Femur (tissue), 1 donor: ENCODE measurements around the gene SCGB3A1.

ENCODE experiments used
- DNase-seq: peaks from one replicate; pipeline ENCODE4 v3.0.0-alpha.2; 2017

SCGB3A1 gene

GRCh38 chr5:180603076-180603594 lies 11.8 kb upstream of the SCGB3A1 start:
- peak; percentile 10 for DNase-seq

GRCh38 chr5:180602481-180603075 lies 11.3 kb upstream of the SCGB3A1 start:
- peak; percentile 13 for DNase-seq

- DNase-seq: peak; percentile 16
Observed at GRCh38 chr5:180601591-180602480, 10.5 kb upstream of the SCGB3A1 start.

GRCh38 chr5:180600554-180601041 lies 9.3 kb upstream of the SCGB3A1 start:
- peak; percentile 10 for DNase-seq

- DNase-seq: peak; percentile 8
Observed at GRCh38 chr5:180599981-180600553, 8.8 kb upstream of the SCGB3A1 start.

GRCh38 chr5:180599590-180599914 lies 8.3 kb upstream of the SCGB3A1 start:
- DNase-seq: no peak

- DNase-seq: peak; percentile 9
Observed at GRCh38 chr5:180598797-180599589, 7.7 kb upstream of the SCGB3A1 start.

- peak; percentile 14 for DNase-seq
Observed at GRCh38 chr5:180598316-180598701, 7.0 kb upstream of the SCGB3A1 start.

- no peak for DNase-seq
Observed at GRCh38 chr5:180596668-180597231, 5.5 kb upstream of the SCGB3A1 start.

GRCh38 chr5:180596115-180596667 lies 4.9 kb upstream of the SCGB3A1 start:
- DNase-seq: no peak

- DNase-seq: no peak
Observed at GRCh38 chr5:180595381-180596114, 4.2 kb upstream of the SCGB3A1 start.

- no peak for DNase-seq
Observed at GRCh38 chr5:180595046-180595379, 3.7 kb upstream of the SCGB3A1 start.

GRCh38 chr5:180594311-180595045 lies 3.2 kb upstream of the SCGB3A1 start:
- no peak for DNase-seq

GRCh38 chr5:180593446-180594206 lies 2.3 kb upstream of the SCGB3A1 start:
- no peak for DNase-seq

- no peak for DNase-seq
Observed at GRCh38 chr5:180592176-180592575, 877 bp upstream of the SCGB3A1 start.

GRCh38 chr5:180590543-180591310 lies 572 bp downstream of the SCGB3A1 start:
- DNase-seq: peak; percentile 54

- DNase-seq: no peak
Observed at GRCh38 chr5:180589771-180590542, 1.3 kb downstream of the SCGB3A1 start.

- DNase-seq: no peak
Observed at GRCh38 chr5:180586870-180587269, 4.4 kb downstream of the SCGB3A1 start.
